ENCODE results near the gene TNRC18. TPM values are rescaled to one million over a fixed set of nuclear protein-coding genes. Genes with fewer than 3 reads are reported as not detected.

The TNRC18 gene
- polyA plus RNA-seq, 3 donors = 0.64 to 49.9 (median 0.70) TPM

GRCh38 chr7:5420881-5421713 lies 2.5 kb downstream of the TNRC18 start:
- DNase-seq = no peak
- Histone ChIP-seq H3K4me3 (replicated peaks in 1 of 3; ENCODE audit: low read depth in 2 of 3, low read length in 3 of 3) (peak overlapping the region; percentile 93 to 100 (median 100)), H2AFZ (ENCODE audit: insufficient read depth, low read depth, low read length, poor library complexity, severe bottlenecking) (peak overlapping the region; percentile 29), H3K27me3 (ENCODE audit: control insufficient read depth in 2 of 2, insufficient read depth in 2 of 2, low read length in 2 of 2) (no peaks in the 10 kb centered on the region), H3K36me3 (replicated peaks in 1 of 2; ENCODE audit: control insufficient read depth in 1 of 2, insufficient read depth in 2 of 2, low read length in 2 of 2) (no peaks in the 10 kb centered on the region), H3K79me2 (ENCODE audit: insufficient read depth, low read length) (peaks cover 95% of the 10 kb centered on the region), H3K4me2 (replicated peaks; ENCODE audit: extremely low read depth, low read length, poor library complexity, severe bottlenecking) (peak overlapping the region; percentile 98), H3K9me3 (replicated peaks in 1 of 2; ENCODE audit: control insufficient read depth in 1 of 2, insufficient read depth in 1 of 2, low read length in 2 of 2) (no peaks in the 10 kb centered on the region), H3K27ac (ENCODE audit: low read depth in 1 of 2, low read length in 2 of 2) (peak overlapping the region; percentile 83 to 93), H4K20me1 (ENCODE audit: insufficient read depth, low read length) (peaks cover 62% of the 10 kb centered on the region), H3K9ac (ENCODE audit: insufficient read depth, low read length, poor library complexity, severe bottlenecking) (peak overlapping the region; percentile 93), H3K4me1 (ENCODE audit: control insufficient read depth in 1 of 2, insufficient read depth in 2 of 2, low read length in 2 of 2) (peaks cover 21 to 27% of the 10 kb centered on the region in 2 donors)
- WGBS (ENCODE audit: insufficient coverage) = under 1% methylated on average over 83 of the region's 93 CpGs
- Mint-ChIP-seq H3K36me3 (peaks cover 10 to 18% of the 10 kb centered on the region in 2 donors), H3K4me3 (peak overlapping the region; percentile 93), H3K4me1 (peaks cover 28% of the 10 kb centered on the region), H3K27me3 (ENCODE audit: low read depth in 3 of 3) (peaks cover 0 to 5% (median 0%) of the 10 kb centered on the region in 3 donors), H3K27ac (peak overlapping the region in 6 of 7 donors; percentile 24 to 95 (median 87)), H3K9me3 (peaks cover 0 to 3% (median 0%) of the 10 kb centered on the region in 7 donors)
- TF ChIP-seq, protein P1, sequence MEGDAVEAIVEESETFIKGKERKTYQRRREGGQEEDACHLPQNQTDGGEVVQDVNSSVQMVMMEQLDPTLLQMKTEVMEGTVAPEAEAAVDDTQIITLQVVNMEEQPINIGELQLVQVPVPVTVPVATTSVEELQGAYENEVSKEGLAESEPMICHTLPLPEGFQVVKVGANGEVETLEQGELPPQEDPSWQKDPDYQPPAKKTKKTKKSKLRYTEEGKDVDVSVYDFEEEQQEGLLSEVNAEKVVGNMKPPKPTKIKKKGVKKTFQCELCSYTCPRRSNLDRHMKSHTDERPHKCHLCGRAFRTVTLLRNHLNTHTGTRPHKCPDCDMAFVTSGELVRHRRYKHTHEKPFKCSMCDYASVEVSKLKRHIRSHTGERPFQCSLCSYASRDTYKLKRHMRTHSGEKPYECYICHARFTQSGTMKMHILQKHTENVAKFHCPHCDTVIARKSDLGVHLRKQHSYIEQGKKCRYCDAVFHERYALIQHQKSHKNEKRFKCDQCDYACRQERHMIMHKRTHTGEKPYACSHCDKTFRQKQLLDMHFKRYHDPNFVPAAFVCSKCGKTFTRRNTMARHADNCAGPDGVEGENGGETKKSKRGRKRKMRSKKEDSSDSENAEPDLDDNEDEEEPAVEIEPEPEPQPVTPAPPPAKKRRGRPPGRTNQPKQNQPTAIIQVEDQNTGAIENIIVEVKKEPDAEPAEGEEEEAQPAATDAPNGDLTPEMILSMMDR (IDR thresholded peaks at IDR 0.05) = no peak
- intact Hi-C loops (cut with micrococcal nuclease) = loop anchor here in 1 of 2 donors (5.0 kb wide), 1 partner anchor 271 kb away; no protein-coding TSS in a partner anchor

DNA sequence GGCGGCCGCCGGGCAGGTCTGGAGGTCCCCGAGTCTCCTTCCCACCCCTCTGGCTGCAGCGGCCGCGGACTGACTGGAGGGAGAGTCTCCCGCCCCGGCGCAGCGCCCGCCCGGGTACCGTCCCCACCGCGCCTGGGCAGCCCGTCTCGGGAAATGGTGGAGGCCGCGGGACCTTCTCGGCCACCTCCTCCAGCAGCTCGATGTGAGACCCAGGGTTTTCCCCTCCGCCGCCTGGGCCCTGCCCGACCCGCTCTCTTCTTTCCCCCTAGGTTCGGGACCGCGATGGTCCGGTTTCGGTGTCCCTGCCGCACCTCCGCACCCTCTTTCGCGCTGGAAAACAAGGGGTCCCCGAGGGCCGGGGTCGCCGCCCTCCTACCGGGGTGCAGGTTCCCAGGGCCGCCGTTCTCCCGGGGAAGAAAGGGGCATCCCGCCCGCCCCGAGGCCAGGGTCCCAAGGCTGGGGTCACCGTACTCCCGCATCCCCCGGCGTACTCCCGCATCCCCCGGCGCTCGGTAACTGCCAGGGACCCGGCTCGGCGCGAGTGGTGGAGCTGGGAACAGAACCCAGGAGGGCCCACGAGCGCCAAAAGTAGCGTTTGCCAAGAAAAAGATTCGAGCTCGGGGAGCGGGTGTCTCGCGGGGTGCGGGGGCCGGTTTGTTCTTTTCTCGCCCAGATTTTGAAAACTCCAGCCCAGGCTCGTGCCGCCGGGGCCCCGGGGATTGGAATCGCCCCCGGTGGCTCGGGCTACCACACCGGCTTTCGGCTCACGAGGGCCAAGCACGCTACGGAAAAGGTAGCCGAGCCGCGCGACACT lies 3.4 kb downstream of the TNRC18 start:
- Mint-ChIP-seq H3K36me3 (peaks cover 12 to 26% of the 10 kb centered on the region in 2 donors), H3K27ac (peak overlapping the region in 5 of 7 donors; percentile 65 to 85 (median 74)), H3K4me1 (peaks cover 28% of the 10 kb centered on the region), H3K4me3 (peak overlapping the region; percentile 93), H3K9me3 (peaks cover 0 to 3% (median 0%) of the 10 kb centered on the region in 7 donors), H3K27me3 (ENCODE audit: low read depth in 3 of 3) (peaks cover 0 to 5% (median 0%) of the 10 kb centered on the region in 3 donors)
- Histone ChIP-seq H3K27ac (ENCODE audit: low read depth in 1 of 2, low read length in 2 of 2) (peak overlapping the region; percentile 20 to 93), H3K79me2 (ENCODE audit: insufficient read depth, low read length) (peaks cover 94% of the 10 kb centered on the region), H3K9ac (ENCODE audit: insufficient read depth, low read length, poor library complexity, severe bottlenecking) (peak overlapping the region; percentile 93), H3K27me3 (ENCODE audit: control insufficient read depth in 2 of 2, insufficient read depth in 2 of 2, low read length in 2 of 2) (no peaks in the 10 kb centered on the region), H3K9me3 (replicated peaks in 1 of 2; ENCODE audit: control insufficient read depth in 1 of 2, insufficient read depth in 1 of 2, low read length in 2 of 2) (no peaks in the 10 kb centered on the region), H4K20me1 (ENCODE audit: insufficient read depth, low read length) (peaks cover 69% of the 10 kb centered on the region), H3K4me1 (ENCODE audit: control insufficient read depth in 1 of 2, insufficient read depth in 2 of 2, low read length in 2 of 2) (peaks cover 21 to 27% of the 10 kb centered on the region in 2 donors), H3K4me2 (replicated peaks; ENCODE audit: extremely low read depth, low read length, poor library complexity, severe bottlenecking) (peak overlapping the region; percentile 98), H3K4me3 (replicated peaks in 1 of 3; ENCODE audit: low read depth in 2 of 3, low read length in 3 of 3) (peak overlapping the region; percentile 93 to 100 (median 100)), H2AFZ (ENCODE audit: insufficient read depth, low read depth, low read length, poor library complexity, severe bottlenecking) (peak overlapping the region; percentile 35), H3K36me3 (replicated peaks in 1 of 2; ENCODE audit: control insufficient read depth in 1 of 2, insufficient read depth in 2 of 2, low read length in 2 of 2) (peaks cover 0 to under 1% of the 10 kb centered on the region in 2 donors)
- intact Hi-C loops (cut with micrococcal nuclease) = loop anchor here in 1 of 2 donors (5.0 kb wide), 1 partner anchor 272 kb away; no protein-coding TSS in a partner anchor
- DNase-seq = no peak
- TF ChIP-seq, protein P1 (IDR thresholded peaks at IDR 0.05) = no peak
- WGBS (ENCODE audit: insufficient coverage) = under 1% methylated on average over 83 of the region's 85 CpGs

Measured in CD14-positive monocyte (primary cell).